K562 (cell line): ENCODE measurements around the gene HS6ST1. TPM values are rescaled to one million over a fixed set of nuclear protein-coding genes. Genes with fewer than 3 reads are reported as not detected.

Experiments used
- BRD4 ChIP-seq: fragments of 200-600 bp; sonication (generic); IDR thresholded peaks from 2 replicates; pipeline ENCODE4 v1.6.1; 2017; ENCODE audit warnings: inconsistent platforms
- ESRRB ChIP-seq: fragments of 250-450 bp; sonication (Bioruptor Pico); IDR thresholded peaks from 2 replicates; pipeline ENCODE4 v1.5.0; 2020; ENCODE audit warnings: mild to moderate bottlenecking, moderate library complexity, borderline replicate concordance
- ETS1 ChIP-seq: conservative IDR thresholded peaks from 2 replicates; pipeline ENCODE4 v1.6.1; 2011; ENCODE audit warnings: low read depth, mild to moderate bottlenecking, low read length; ENCODE audit not compliant: control insufficient read depth
- GATAD2B ChIP-seq: fragments of 450-650 bp; IDR thresholded peaks from 2 replicates; pipeline ENCODE4 v1.6.1; 2017; ENCODE audit warnings: mild to moderate bottlenecking, borderline replicate concordance
- ILK ChIP-seq: fragments of 450-650 bp; IDR thresholded peaks from 2 replicates; pipeline ENCODE4 v1.6.1; 2016; ENCODE audit warnings: missing genetic modification characterization, low read depth, mild to moderate bottlenecking, missing compliant biosample characterization, moderate library complexity, borderline replicate concordance
- IRF9 ChIP-seq: fragments of 450-650 bp; IDR thresholded peaks from 2 replicates; pipeline ENCODE4 v1.6.1; 2016; ENCODE audit warnings: missing biosample characterization, missing genetic modification characterization
- MTA1 ChIP-seq: fragments of 450-650 bp; IDR thresholded peaks from 2 replicates; pipeline ENCODE4 v1.6.1; 2017; ENCODE audit warnings: borderline replicate concordance
- PHTF2 ChIP-seq: fragments of 250-450 bp; sonication (Bioruptor Pico); IDR thresholded peaks from 2 replicates; pipeline ENCODE4 v1.5.0; 2021; ENCODE audit warnings: mild to moderate bottlenecking
- SMAD2 ChIP-seq: fragments of 150-350 bp; IDR thresholded peaks from 2 replicates; pipeline ENCODE4 v1.6.1; 2014; ENCODE audit warnings: low read depth, mild to moderate bottlenecking, low read length
- SREBF2 ChIP-seq: sonication (generic); formaldehyde crosslinking; IDR thresholded peaks from 2 replicates; pipeline ENCODE4 v1.4.0; 2020; ENCODE audit warnings: mild to moderate bottlenecking, missing genetic modification reagents
- SRSF3 ChIP-seq: fragments of 200-400 bp; formaldehyde crosslinking; IDR thresholded peaks from 2 replicates; pipeline ENCODE4 v1.6.1; 2016; ENCODE audit warnings: mild to moderate bottlenecking, low read length, moderate library complexity; ENCODE audit not compliant: insufficient read depth
- THRAP3 ChIP-seq: fragments of 450-650 bp; IDR thresholded peaks from 2 replicates; pipeline ENCODE4 v1.6.1; 2016; ENCODE audit warnings: mild to moderate bottlenecking, inconsistent platforms, borderline replicate concordance
- UBTF ChIP-seq, 2 experiments: IDR thresholded peaks; 2 replicates each; pipeline ENCODE4 v1.6.1; 2012; ENCODE audit warnings: improper control_type of control experiment in 2 of 2, low read depth in 2 of 2, low read length in 2 of 2, borderline replicate concordance in 1 of 2
- VEZF1 ChIP-seq: fragments of 200-800 bp; sonication (Bioruptor generic); IDR thresholded peaks from 2 replicates; pipeline ENCODE4 v1.6.1; 2017; ENCODE audit warnings: missing genetic modification characterization, missing compliant biosample characterization
- ZC3H11A ChIP-seq: IDR thresholded peaks from 2 replicates; pipeline ENCODE4 v1.6.1; 2012; ENCODE audit warnings: low read depth, low read length, improper control_type of control experiment
- ZEB2 ChIP-seq: fragments of 450-650 bp; IDR thresholded peaks from 2 replicates; pipeline ENCODE4 v1.6.1; 2016
- ZNF143 ChIP-seq: sonication (generic); formaldehyde crosslinking; IDR thresholded peaks from 2 replicates; pipeline ENCODE4 v1.9.0; 2022; ENCODE audit warnings: mild to moderate bottlenecking, missing genetic modification reagents
- ZNF280A ChIP-seq: fragments of 450-650 bp; IDR thresholded peaks from 2 replicates; pipeline ENCODE4 v1.6.1; 2018; ENCODE audit warnings: mild to moderate bottlenecking, low read depth; ENCODE audit not compliant: partially characterized antibody
- ZNF436 ChIP-seq: fragments of 250-450, 450-650 bp; sonication (Bioruptor Pico); formaldehyde crosslinking; IDR thresholded peaks from 2 replicates; pipeline ENCODE4 v1.7.0; 2020; ENCODE audit warnings: mild to moderate bottlenecking
- ZNF79 ChIP-seq: fragments of 250-450 bp; sonication (Bioruptor Pico); IDR thresholded peaks from 2 replicates; pipeline ENCODE4 v1.4.0; 2020; ENCODE audit warnings: low read depth, mild to moderate bottlenecking, moderate library complexity
- polyA plus RNA-seq, 8 experiments: library from polyadenylated mRNA; depleted of rRNA in 4 of 8; stranded (reverse) in 5 of 8; unstranded in 3 of 8; fragments of >200 nt; fragmentation: Nextera tagmentation in 2 of 8; fragmentation: Illumina TruSeq in 1 of 8; extraction: Ambion mirVana in 2 of 8; extraction: Trizol in 1 of 8; gene quantifications; 2 replicates each; pipeline versions ENCODE4 v1.2.1 to v1.2.3, GENCODE V29; 2011 to 2014; ENCODE audit warnings: inconsistent platforms in 1 of 8, missing spikeins in 1 of 8
- total RNA-seq, 7 experiments: library from RNA; depleted of rRNA in 6 of 7; stranded (reverse); fragments of >200 nt in 6 of 7; fragmentation: Illumina TruSeq in 2 of 7; extraction: Trizol in 2 of 7; gene quantifications; 2 replicates each; pipeline versions ENCODE4 v1.2.1 to v1.2.3, GENCODE V29; 2011 to 2021; ENCODE audit warnings: low replicate concordance in 1 of 7

The HS6ST1 gene
- total and polyA plus RNA-seq, 9 of the 15 experiments (the other 6 are each of a cell fraction or from before 2014, with no cell fraction given), result 0.06 to 7.4 (median 3.8) TPM

GRCh38 chr2:128309280-128310093 is 9.2 kb downstream of the HS6ST1 start (continued):
- TF ChIP-seq ZNF280A (no peak), IRF9 (tag) (no peak), ILK (tag) (no peak), SRSF3 (no peak), SREBF2 (CRISPR knock-in tag) (no peak), ETS1 (no peak), VEZF1 (CRISPR knock-in tag) (peak; percentile 77), THRAP3 (no peak), ZEB2 (no peak), GATAD2B (no peak), UBTF (IDR thresholded peaks at IDR 0.05; ENCODE audit: borderline replicate concordance in 1 of 2, low read depth in 2 of 2, low read length in 2 of 2) (no peak), ZC3H11A (no peak), MTA1 (no peak), PHTF2 (CRISPR knock-in tag) (no peak), SMAD2 (no peak), ZNF143 (CRISPR knock-in tag) (no peak), ZNF79 (CRISPR knock-in tag) (no peak), ESRRB (CRISPR knock-in tag) (no peak), ZNF436 (CRISPR knock-in tag) (no peak), BRD4 (no peak)
